Large intestine (tissue), 3 donors: ENCODE measurements around the gene NRF1. TPM values are rescaled to one million over a fixed set of nuclear protein-coding genes. Genes with fewer than 3 reads are reported as not detected.
A peak's percentile ranks its signal among the peaks of the same experiment; 100 is the strongest.

Source experiments
- DNase-seq, 2 donors: peaks; one replicate each; pipeline versions ENCODE4 v3.0.0 to v3.0.0-alpha.2; 2013
- H3K27ac ChIP-seq: one replicate; pipeline ENCODE4 v1.5.1; 2013; ENCODE audit warnings: low read length
- H3K27me3 ChIP-seq: 2 replicates; pipeline ENCODE4 v1.6.1; 2013; ENCODE audit warnings: low read length; ENCODE audit not compliant: control insufficient read depth, insufficient read depth
- H3K36me3 ChIP-seq: 2 replicates; pipeline ENCODE4 v1.6.1; 2013; ENCODE audit warnings: low read length; ENCODE audit not compliant: control insufficient read depth, insufficient read depth
- H3K4me1 ChIP-seq: one replicate; pipeline ENCODE4 v1.6.1; 2013; ENCODE audit warnings: low read length; ENCODE audit not compliant: control insufficient read depth, insufficient read depth
- H3K4me3 ChIP-seq: one replicate; pipeline ENCODE4 v1.5.1; 2013; ENCODE audit warnings: low read length
- H3K9me3 ChIP-seq: one replicate; pipeline ENCODE4 v1.6.1; 2013; ENCODE audit warnings: mild to moderate bottlenecking, low read depth, low read length, moderate library complexity; ENCODE audit not compliant: control insufficient read depth
- WGBS: methylation state at CpG from one replicate; pipeline ENCODE4 v1.1.5; 2013; ENCODE audit warnings: low lambda C conversion rate; ENCODE audit not compliant: insufficient coverage; 5-methylcytosine and 5-hydroxymethylcytosine counted together
- polyA plus RNA-seq: library from polyadenylated mRNA; unstranded; fragments of 120-200 nt; gene quantifications from one replicate; pipeline ENCODE4 v1.2.1, GENCODE V29; 2013

NRF1 gene
- polyA plus RNA-seq, 1 donor = 17.4 TPM

DNA sequence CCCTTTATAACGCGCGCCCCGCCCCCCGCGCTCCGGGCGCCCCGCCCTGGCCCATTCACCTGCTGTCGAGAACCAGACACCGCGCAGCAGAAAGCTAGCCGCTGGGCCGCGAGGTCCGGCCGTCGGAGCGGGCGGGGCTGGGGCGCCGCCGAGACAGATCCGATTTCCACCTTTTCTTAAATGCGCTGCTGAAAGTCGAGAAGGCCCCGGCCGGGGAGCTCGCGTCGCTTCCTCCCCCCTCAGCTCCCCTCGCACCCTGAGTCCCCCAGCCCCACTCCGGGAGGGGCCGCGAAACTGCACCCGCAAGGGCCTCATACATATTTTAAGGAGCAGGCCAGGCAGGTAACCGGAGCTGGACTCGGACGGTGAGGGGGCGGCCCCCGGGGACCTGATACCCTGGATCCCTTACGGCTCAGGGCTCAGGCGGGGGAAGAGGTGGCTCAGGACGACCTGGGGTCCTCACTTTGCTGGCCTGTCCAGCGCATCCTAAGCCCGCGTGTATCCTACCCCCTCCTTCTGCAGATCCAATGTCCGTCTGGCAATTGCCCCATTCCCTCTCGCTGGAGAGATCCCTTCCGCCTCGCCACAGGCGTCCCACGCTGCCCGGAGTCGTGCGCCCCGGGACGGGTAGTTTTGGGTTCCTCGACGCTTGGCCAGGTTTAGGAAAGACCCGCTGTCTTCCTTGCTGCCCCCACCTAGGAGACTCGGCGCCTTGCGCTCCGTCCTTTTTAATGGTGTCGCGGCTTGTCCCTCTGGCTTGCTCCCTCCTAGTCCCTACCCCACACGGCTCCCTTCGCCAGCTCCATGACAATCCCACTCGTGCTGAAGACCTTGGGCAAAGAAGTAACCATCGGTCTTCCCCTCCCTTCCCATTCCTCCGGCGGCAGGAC lies 170.7 kb downstream of the NRF1 start:
- Histone ChIP-seq H3K36me3 (no peaks in the 10 kb centered on the region), H3K27ac (no peak overlapping the region), H3K4me3 (no peak overlapping the region), H3K9me3 (peaks cover 29% of the 10 kb centered on the region), H3K27me3 (peaks cover 97% of the 10 kb centered on the region), H3K4me1 (peaks cover 45% of the 10 kb centered on the region)
- peak in 1 of 2 donors; percentile 22 for DNase-seq
- no CpG with 5 or more reads among the region's 73 CpGs for WGBS

DNA sequence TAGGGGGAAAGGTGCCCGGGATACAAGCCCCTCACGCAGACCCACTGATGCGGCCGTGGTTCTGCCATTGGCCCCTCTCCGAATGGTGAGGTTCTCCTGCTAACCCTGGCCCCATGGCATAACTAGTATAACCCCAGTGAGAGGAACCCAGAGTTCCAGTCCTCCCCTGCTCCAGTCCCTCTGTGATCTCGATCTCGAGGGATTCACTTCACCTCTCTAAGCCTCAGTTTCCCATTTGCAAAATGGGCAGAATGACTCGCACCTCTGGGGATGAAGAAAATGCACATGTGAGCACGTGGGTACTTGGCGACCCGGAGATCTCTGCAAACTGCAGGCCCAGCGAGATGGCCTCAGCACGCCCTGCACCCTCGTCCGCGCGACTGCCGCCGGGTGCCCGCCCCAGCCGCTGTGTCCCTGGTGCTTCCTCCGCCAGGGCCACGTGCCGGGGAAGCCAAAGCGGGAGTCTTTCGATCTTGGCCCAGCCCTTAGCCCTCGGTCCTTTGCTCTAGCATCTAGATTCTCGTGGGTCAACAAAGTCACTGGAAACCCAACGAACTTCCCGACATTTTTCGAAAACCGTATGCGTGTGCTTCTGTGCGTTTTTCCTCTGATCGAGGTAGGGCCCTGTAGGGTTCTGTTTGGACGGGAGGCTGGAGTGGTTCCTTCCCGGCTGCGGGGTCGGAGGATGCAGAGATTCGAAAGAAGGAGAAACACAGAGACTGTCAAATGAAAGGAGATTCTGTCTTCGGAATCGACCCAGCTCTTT lies 171.5 kb downstream of the NRF1 start:
- H3K27me3 ChIP-seq = peaks cover 95% of the 10 kb centered on the region
- 10% methylated on average over 2 of the region's 42 CpGs for WGBS

DNA sequence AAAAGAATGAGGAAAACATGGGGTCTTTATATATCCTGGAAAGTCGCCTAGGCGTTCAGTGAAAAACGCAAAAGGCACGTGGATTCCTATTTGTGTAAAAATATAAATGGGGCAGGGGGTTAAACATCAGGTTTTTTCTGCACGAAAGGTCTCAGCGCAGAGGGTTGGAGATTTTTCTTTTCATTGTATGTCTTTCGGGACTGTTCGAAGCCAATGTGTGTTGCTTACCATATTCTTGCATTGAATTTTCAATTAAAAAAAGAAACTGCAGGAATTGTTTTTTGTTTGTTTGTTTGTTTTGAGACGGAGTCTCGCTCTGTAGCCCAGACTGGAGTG lies 172.0 kb downstream of the NRF1 start:
- 20% methylated on average over 2 of the region's 10 CpGs for WGBS
- Histone ChIP-seq H3K27me3 (peaks cover 94% of the 10 kb centered on the region), H3K9me3 (peaks cover 25% of the 10 kb centered on the region), H3K4me1 (peaks cover 41% of the 10 kb centered on the region), H3K36me3 (no peaks in the 10 kb centered on the region), H3K27ac (no peak overlapping the region), H3K4me3 (no peak overlapping the region)
- no peak for DNase-seq

More for the DNA sequence above, 171.5 kb downstream of the NRF1 start:
- Histone ChIP-seq H3K4me1 (peaks cover 45% of the 10 kb centered on the region), H3K9me3 (peaks cover 27% of the 10 kb centered on the region), H3K4me3 (no peak overlapping the region), H3K36me3 (no peaks in the 10 kb centered on the region), H3K27ac (no peak overlapping the region)
- peak in 1 of 2 donors; percentile 20 for DNase-seq

DNA sequence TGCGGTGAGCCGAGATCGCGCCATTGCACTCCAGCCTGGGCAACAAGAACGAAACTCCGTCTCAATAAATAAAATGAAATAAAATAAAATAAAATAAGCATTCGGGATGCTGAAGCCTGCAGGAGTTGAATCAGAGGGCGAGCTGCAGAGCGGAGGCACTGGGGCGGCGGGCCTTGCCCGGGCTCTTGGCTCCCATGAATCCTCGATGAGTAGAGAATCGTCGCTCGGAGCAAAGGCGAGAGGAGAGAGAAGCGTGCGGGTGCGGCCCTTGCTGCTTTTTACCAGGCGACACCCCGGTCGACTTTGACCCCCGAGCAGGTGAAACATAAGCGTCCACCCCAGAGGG lies 172.9 kb downstream of the NRF1 start:
- H3K4me3 ChIP-seq = no peak overlapping the region

DNA sequence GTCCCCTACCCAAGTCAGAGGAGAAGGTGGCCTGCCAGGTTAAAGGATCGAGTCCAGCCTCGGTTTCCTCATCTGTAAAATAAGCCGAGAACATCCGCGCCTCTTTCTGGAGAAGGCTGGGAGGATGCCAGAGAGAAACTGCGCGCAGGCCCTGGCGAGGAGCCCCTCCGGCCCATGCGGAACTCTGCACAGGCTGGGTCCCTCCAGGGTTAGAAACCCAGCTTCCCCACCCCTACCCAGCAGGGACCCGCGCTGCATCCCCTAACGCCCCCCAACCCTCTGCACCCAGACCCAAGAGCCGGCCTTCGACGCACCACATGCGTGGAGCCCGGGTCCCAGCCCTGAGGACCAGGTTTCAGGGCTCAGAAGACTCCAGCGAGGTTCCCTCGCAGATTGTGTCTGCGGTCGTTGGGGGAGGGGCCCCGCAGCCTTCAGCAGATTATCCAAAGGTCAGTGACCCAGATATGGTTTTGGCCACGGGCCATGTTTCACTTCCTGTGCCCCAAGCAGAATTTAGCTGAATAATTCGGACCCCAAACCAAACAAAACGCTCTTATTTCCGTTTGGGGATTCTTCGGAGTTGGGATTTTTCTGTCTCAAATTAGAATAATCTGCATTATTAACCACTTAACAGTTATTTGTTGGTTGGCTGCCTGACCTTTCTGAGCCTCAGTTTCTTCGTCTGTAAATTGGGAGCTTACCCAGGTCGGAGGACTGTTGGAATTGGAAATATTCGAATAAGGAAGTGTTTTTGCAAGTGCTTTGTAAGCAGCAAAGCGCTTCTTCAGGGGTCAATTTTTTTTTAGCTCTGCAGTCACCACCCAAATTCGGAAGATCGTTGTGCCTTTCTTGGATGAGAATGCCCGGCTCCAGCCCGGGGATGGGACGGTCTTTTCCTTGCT lies 173.5 kb downstream of the NRF1 start:
- H3K27ac ChIP-seq = no peak overlapping the region
- H3K4me1 ChIP-seq = peaks cover 35% of the 10 kb centered on the region

More for the DNA sequence above, 172.9 kb downstream of the NRF1 start:
- H3K27me3 ChIP-seq = peaks cover 92% of the 10 kb centered on the region
- peaks cover 22% of the 10 kb centered on the region for H3K9me3 ChIP-seq
- H3K4me1 ChIP-seq = peaks cover 35% of the 10 kb centered on the region
- WGBS = no CpG with 5 or more reads among the region's 25 CpGs
- H3K36me3 ChIP-seq = no peaks in the 10 kb centered on the region
- no peak for DNase-seq
- no peak overlapping the region for H3K27ac ChIP-seq

DNA sequence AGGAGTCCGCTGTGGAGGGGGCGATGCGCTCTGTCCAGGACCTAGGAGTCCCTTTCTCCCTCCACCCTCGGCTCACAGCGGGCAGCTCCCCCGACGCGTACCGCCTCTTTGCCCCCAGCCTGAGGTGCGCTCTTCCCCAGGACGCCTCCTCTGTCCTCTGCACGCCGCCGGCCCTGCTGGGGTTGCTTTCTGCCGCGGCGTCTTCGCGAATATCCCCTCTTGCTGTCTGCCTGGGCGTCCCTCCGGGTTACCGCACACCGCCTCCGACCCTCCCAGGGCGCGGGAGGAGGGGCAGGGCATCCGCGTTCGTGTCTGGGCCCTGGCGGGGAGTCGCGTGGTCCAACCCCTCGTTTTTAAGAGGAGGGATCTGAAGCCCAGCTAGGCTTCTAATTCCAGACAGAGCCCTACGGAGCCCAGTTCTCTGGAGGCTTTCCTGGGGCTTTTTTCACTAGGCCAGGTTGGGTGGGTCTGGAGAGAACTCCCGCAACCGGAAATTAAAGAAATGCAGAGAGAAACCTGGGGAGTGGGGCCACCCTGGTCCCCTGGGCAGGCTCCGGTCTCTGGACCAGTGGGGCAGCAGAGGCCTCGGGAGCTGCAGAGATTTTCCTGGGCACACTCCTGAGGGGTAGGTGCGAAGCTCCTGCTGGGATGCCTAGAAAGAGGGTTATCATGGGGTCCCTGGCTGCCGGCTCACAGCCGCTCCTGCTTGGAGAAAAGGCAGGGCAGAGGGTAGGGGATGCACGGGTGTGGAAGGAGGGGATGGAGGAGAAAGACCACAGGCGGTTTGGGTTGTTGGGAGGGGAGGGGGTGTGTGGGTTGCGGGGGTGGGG lies 174.4 kb downstream of the NRF1 start:
- Histone ChIP-seq H3K36me3 (no peaks in the 10 kb centered on the region), H3K27ac (no peak overlapping the region), H3K9me3 (peaks cover 16% of the 10 kb centered on the region), H3K27me3 (peaks cover 93% of the 10 kb centered on the region), H3K4me3 (no peak overlapping the region), H3K4me1 (peaks cover 29% of the 10 kb centered on the region)
- WGBS = 0% methylated on average over 2 of the region's 44 CpGs
- DNase-seq = no peak

More for the DNA sequence above, 173.5 kb downstream of the NRF1 start:
- H3K4me3 ChIP-seq = no peak overlapping the region
- H3K27me3 ChIP-seq = peaks cover 93% of the 10 kb centered on the region
- H3K9me3 ChIP-seq = peaks cover 22% of the 10 kb centered on the region
- H3K36me3 ChIP-seq = no peaks in the 10 kb centered on the region
- peak in 1 of 2 donors; percentile 20 for DNase-seq
- 0% methylated on average over 1 of the region's 37 CpGs for WGBS

DNA sequence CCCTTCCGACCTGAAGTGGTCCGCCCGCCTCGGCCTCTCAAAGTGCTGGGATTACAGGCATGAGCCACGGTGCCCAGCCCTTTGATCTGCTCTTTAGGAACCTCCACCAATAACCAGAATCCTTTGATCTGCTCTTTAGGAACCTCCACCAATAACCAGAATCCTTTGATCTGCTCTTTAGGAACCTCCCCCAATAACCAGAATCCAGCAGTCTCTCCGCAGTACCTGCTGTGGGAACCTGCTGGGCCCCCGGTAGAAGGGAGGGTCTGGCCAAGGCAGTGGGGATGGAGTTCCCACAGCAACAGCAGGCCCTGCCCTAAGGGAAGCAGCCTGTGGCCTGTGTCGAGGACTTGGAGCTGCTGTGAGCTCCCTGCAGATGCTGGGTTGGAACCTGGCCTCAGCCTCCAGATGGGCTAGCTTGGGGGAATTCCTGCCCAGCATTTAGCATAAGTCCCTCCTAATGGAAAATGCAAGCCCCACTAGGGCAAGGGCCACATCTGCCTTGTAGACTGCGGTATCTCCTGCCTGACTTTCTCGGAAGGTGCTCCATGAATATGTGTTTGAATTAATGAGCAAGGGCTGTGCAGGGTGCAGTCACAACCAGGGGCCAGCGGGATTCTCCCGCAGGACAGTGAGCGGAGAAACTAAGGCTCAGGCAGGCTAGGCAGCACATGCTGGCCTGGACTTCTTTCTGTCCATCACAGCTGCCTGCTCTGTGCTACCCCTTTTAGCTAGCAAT lies 175.5 kb downstream of the NRF1 start:
- Histone ChIP-seq H3K27me3 (peaks cover 85% of the 10 kb centered on the region), H3K36me3 (no peaks in the 10 kb centered on the region), H3K4me3 (no peak overlapping the region), H3K9me3 (peaks cover 16% of the 10 kb centered on the region), H3K4me1 (peaks cover 21% of the 10 kb centered on the region), H3K27ac (no peak overlapping the region)
- no CpG with 5 or more reads among the region's 13 CpGs for WGBS
- no peak for DNase-seq

DNA sequence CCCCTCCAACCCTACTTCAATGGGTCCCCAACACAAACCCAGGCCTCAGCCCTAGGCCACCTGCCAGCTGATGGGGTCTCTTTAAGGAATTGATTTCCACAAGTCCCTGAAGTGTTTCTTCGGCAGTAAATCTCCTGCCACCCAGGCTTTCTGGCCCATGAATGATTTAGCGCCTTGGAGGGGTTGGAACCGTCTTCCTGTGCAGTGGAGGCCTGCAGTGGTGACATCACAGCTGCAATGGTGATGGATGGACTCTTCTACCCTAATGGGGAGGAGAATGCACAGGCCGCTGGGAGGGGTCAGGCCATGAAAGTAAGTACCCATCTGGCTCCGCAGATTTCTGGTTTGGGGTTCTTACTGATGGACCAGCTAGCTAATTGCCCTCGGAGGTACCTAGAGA lies 177.5 kb downstream of the NRF1 start:
- Histone ChIP-seq H3K27ac (no peak overlapping the region), H3K27me3 (peaks cover 70% of the 10 kb centered on the region), H3K4me1 (peaks cover 14% of the 10 kb centered on the region), H3K36me3 (no peaks in the 10 kb centered on the region), H3K4me3 (no peak overlapping the region), H3K9me3 (peaks cover 12% of the 10 kb centered on the region)
- 100% methylated on average over 1 of the region's 6 CpGs for WGBS
- DNase-seq = no peak

DNA sequence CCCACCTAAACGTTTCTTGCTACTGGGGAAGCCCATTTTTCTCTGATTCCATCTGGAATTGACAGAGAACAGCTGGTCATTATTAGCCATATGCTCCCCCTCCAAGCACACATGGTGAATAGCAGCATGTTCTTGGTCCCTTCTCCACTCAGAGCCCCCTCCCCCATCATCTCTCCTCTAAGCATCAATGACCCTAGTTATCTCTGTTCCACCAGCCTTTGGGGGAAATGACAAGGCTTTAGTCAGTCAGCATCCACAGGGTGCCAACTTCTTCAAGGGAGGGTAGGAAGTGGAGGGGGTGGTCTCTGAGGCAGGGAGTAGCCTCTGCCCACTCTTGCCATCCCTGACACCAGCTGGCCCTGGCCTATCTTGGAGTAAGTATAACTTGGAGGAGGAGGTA lies 178.1 kb downstream of the NRF1 start:
- Histone ChIP-seq H3K4me1 (peaks cover 12% of the 10 kb centered on the region), H3K9me3 (peaks cover 9% of the 10 kb centered on the region), H3K27ac (no peak overlapping the region), H3K27me3 (peaks cover 67% of the 10 kb centered on the region), H3K36me3 (no peaks in the 10 kb centered on the region), H3K4me3 (no peak overlapping the region)
- DNase-seq = no peak
- no CpG with 5 or more reads among the region's 1 CpG for WGBS
